ENCODE measurements around the gene C1orf105. TPM values are rescaled to one million over a fixed set of nuclear protein-coding genes. Genes with fewer than 3 reads are reported as not detected.

C1orf105 gene
- polyA plus RNA-seq, 1 of the 3 experiments (the other 2 are of a cell fraction): not detected

GRCh38 chr1:172417557-172417956 is 2.9 kb upstream of the C1orf105 start:
- DNase-seq: no peak
- H3K27me3 ChIP-seq (ENCODE audit: insufficient read depth): no peaks in the 10 kb centered on the region
- no peaks in the 10 kb centered on the region for H3K9me2 ChIP-seq
- no peak overlapping the region for H3K4me2 ChIP-seq
- no peak overlapping the region for H3K9ac ChIP-seq
- no peaks in the 10 kb centered on the region; a peak in 1 of 4 replicates for H3K4me1 ChIP-seq (ENCODE audit: control insufficient read depth in 1 of 2, insufficient read depth in 2 of 2, low read depth in 1 of 2, low read length in 1 of 2)
- H3F3A ChIP-seq (replicated peaks; ENCODE audit: insufficient read depth): peaks cover 8% of the 10 kb centered on the region
- no peaks in the 10 kb centered on the region for H3K36me3 ChIP-seq (replicated peaks in 1 of 2; ENCODE audit: control insufficient read depth in 1 of 2, insufficient read depth in 2 of 2, low read length in 1 of 2)
- H3K79me2 ChIP-seq (ENCODE audit: insufficient read depth): no peaks in the 10 kb centered on the region
- no peak overlapping the region for H3K4me3 ChIP-seq (ENCODE audit: low read depth in 2 of 2, low read length in 1 of 2)
- H3K9me3 ChIP-seq: no peaks in the 10 kb centered on the region
- no peaks in the 10 kb centered on the region for H4K20me1 ChIP-seq (ENCODE audit: insufficient read depth)
- no peak overlapping the region for H2AFZ ChIP-seq (ENCODE audit: low read depth)
- POLR2A ChIA-PET: no interaction called here
- TF ChIP-seq RXRA (IDR thresholded peaks at IDR 0.05; ENCODE audit: borderline replicate concordance, low read depth) (no peak), JUND (IDR thresholded peaks at IDR 0.05) (no peak), YY1 (IDR thresholded peaks at IDR 0.05; ENCODE audit: low read depth) (no peak), GATA2 (CRISPR knock-in tag; IDR thresholded peaks at IDR 0.05) (no peak), NFIC (IDR thresholded peaks at IDR 0.05; ENCODE audit: borderline replicate concordance) (no peak), MXI1 (IDR thresholded peaks at IDR 0.05; ENCODE audit: low read depth, low read length) (no peak), PBX3 (IDR thresholded peaks at IDR 0.05) (no peak), CTCF (IDR thresholded peaks at IDR 0.05) (no peak), IRF3 (IDR thresholded peaks at IDR 0.05; ENCODE audit: low read depth, low read length) (no peak), GABPA (IDR thresholded peaks at IDR 0.05; ENCODE audit: low read depth) (no peak), TEAD4 (IDR thresholded peaks at IDR 0.05; ENCODE audit: borderline replicate concordance, insufficient read depth) (no peak), EZH2phosphoT487 (IDR thresholded peaks at IDR 0.05; ENCODE audit: borderline replicate concordance, low read depth) (no peak), USF2 (IDR thresholded peaks at IDR 0.05; ENCODE audit: borderline replicate concordance, low read depth, low read length) (no peak), TCF12 (IDR thresholded peaks at IDR 0.05) (no peak), RFX5 (IDR thresholded peaks at IDR 0.05; ENCODE audit: low read length) (no peak), REST (IDR thresholded peaks at IDR 0.05; ENCODE audit: low read depth, low read length) (no peak), TAF1 (IDR thresholded peaks at IDR 0.05; ENCODE audit: borderline replicate concordance, low read depth, low read length) (no peak), MAX (IDR thresholded peaks at IDR 0.05; ENCODE audit: low read depth) (no peak), SIN3A (IDR thresholded peaks at IDR 0.05; ENCODE audit: borderline replicate concordance, low read depth, low read length) (no peak)
- no peak overlapping the region for H3K27ac ChIP-seq (ENCODE audit: low read depth in 2 of 2, low read length in 1 of 2)
- WGBS (ENCODE audit: low lambda C conversion rate): 90% methylated on average over 1 of the region's 1 CpG
- CTCF ChIA-PET: interaction anchor here (1.0 to 2.9 kb wide), 4 partner anchors 11 to 415 kb away, joined by 3 to 10 read pairs (median 6); partner anchors contain the start of gene PIGC

Data from SK-N-SH (cell line).